ENCODE data around the gene ENTPD2. TPM values are rescaled to one million over a fixed set of nuclear protein-coding genes. Genes with fewer than 3 reads are reported as not detected.

The ENTPD2 gene
- total RNA-seq, 1 experiment from 2014 or later, result 4.0 TPM

- no peak overlapping the region for H2BK12ac ChIP-seq (ENCODE audit: insufficient read length, low read depth, low read length)
- WGBS (ENCODE audit: extremely low coverage, insufficient read length, low lambda C conversion rate), result no CpG with 5 or more reads among the region's 30 CpGs
- H2BK5ac ChIP-seq (ENCODE audit: insufficient read length, low read length), result no peak overlapping the region
- H3K18ac ChIP-seq (ENCODE audit: insufficient read length, low read depth, low read length), result no peak overlapping the region
- Mint-ChIP-seq H3K27ac (peak overlapping the region in 2 of 3 experiments; percentile 40 to 47; a peak in 2 of 7 replicates), H3K36me3 (ENCODE audit: insufficient read depth in 1 of 3, low read depth in 3 of 3) (peaks cover 14 to 41% (median 27%) of the 10 kb centered on the region in 3 experiments), H3K4me3 (no peak overlapping the region), H3K9me3 (no peaks in the 10 kb centered on the region), H3K27me3 (ENCODE audit: low read depth) (no peaks in the 10 kb centered on the region), H3K4me1 (no peaks in the 10 kb centered on the region)
- H3K4me1 ChIP-seq (ENCODE audit: insufficient read depth, low read length), result no peaks in the 10 kb centered on the region
- H2AK5ac ChIP-seq (ENCODE audit: insufficient read length, low read length), result no peak overlapping the region
- no peak overlapping the region for H4K5ac ChIP-seq (ENCODE audit: insufficient read length, low read depth, low read length)
- no peak for TF ChIP-seq CTCF (conservative IDR thresholded peaks at IDR 0.05)
- H3K14ac ChIP-seq (ENCODE audit: insufficient read depth, low read length), result no peak overlapping the region; the same call in 1 of the 2 replicates
- H3K9me3 ChIP-seq (ENCODE audit: control insufficient read depth, low read depth, low read length), result no peaks in the 10 kb centered on the region
- H2AFZ ChIP-seq (ENCODE audit: low read length), result no peak overlapping the region
- H3K23ac ChIP-seq (ENCODE audit: insufficient read length, low read depth, low read length), result no peak overlapping the region
- no peaks in the 10 kb centered on the region for H3K23me2 ChIP-seq (ENCODE audit: insufficient read length, low read depth, low read length, poor library complexity, severe bottlenecking)
- no peaks in the 10 kb centered on the region for H4K20me1 ChIP-seq (ENCODE audit: control insufficient read depth, insufficient read depth, insufficient read length)
- H3K56ac ChIP-seq (ENCODE audit: insufficient read length, low read depth, low read length), result no peak overlapping the region
- H3K9ac ChIP-seq (ENCODE audit: extremely low read depth, insufficient read length, low read length), result no peak overlapping the region
- no peak overlapping the region for H2BK120ac ChIP-seq (ENCODE audit: low read depth, low read length, poor library complexity, severe bottlenecking)
- no peak overlapping the region for H2BK15ac ChIP-seq (ENCODE audit: low read depth, low read length)
- no peaks in the 10 kb centered on the region for H3K79me1 ChIP-seq (ENCODE audit: insufficient read depth, low read depth, low read length, poor library complexity, severe bottlenecking)
- H3K4me2 ChIP-seq (ENCODE audit: insufficient read depth, insufficient read length, low read length), result no peak overlapping the region
- H2BK20ac ChIP-seq (ENCODE audit: low read depth, low read length, poor library complexity, severe bottlenecking), result no peak overlapping the region
- no peaks in the 10 kb centered on the region for H3K79me2 ChIP-seq (ENCODE audit: insufficient read depth, low read length)
- H3T11ph ChIP-seq (ENCODE audit: low read length), result no peak overlapping the region
- no peak overlapping the region for H3K4ac ChIP-seq (ENCODE audit: low read depth, low read length)
- no peak for DNase-seq
- no peak overlapping the region for H4K8ac ChIP-seq (replicated peaks; ENCODE audit: insufficient read length, low read depth, low read length)
- H3K27me3 ChIP-seq (ENCODE audit: insufficient read depth, low read length), result no peaks in the 10 kb centered on the region
- H4K91ac ChIP-seq (ENCODE audit: insufficient read length, low read depth, low read length), result no peak overlapping the region
- no peak overlapping the region for H3K27ac ChIP-seq (ENCODE audit: insufficient read length, low read depth, low read length)
Observed at GRCh38 chr9:137095664-137096517, 42.0 kb upstream of the ENTPD2 start.

Data from H9 (cell line).